HG03354 (cell line): ENCODE results near the gene ANK3.
A peak's percentile ranks its signal among the peaks of the same experiment; 100 is the strongest.

Source experiments
- ATAC-seq: cut with Tn5 transposase; IDR thresholded peaks from one replicate; pipeline ENCODE4 v1.9.1; 2021; ENCODE audit warnings: mild to moderate bottlenecking; ENCODE audit not compliant: unreplicated experiment, poor library complexity, severe bottlenecking

ANK3 gene

DNA sequence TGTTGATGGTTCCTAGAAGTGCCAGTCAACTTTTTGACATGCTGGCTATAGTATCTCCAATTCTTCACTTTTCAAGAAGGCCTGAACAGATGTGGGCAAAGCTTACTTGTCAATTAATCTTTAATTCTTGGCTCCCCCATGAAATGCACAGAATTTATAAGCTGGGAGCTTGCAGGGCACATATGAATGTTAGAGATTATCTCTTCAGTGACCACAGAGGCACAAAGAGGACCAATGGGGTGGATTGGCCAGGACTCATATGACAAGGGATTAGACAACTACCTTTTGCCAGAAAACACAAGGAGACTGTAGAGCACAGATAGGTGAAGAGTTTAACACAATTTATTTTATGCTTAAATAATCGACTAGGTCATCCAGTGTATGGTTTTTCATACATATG lies 361.6 kb downstream of the ANK3 start:
- ATAC-seq = no peak

GRCh38 chr10:60025279-60025678 lies 364.4 kb downstream of the ANK3 start:
- no peak for ATAC-seq

- no peak for ATAC-seq
Observed at GRCh38 chr10:60024506-60024905, 365.2 kb downstream of the ANK3 start.

DNA sequence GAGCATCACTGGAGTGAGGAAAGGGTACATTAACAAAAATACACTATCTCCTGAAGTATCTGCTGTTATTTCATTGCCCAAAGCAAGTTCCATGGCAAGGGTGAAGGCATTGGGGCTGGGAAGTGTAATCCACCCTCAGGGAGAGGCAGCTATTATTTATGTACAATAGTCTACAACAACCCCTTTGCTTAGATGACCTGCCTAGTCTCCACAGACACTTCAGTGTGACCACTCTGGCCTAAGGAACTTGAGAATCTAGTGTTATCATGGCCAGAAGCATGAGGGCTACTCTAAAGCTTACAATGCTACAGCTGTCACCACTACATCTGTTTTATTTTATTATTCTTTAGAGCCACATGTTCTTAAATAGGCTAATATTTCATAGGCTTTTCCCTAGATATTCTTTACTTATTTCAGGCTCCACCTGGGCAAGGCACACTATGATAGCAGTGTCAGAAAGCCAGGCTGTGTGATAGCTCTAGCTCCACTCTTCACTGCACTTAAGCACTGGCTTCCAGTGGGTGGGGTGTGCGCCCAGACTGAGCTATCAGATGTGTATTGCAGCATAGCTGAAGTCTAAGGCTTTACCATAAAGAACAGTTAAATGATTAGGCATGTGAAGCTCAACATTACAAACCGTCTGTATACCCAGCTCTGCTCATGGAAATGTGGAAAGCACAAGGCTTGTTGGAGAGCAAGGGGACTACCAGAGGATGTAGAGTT lies 366.4 kb downstream of the ANK3 start:
- no peak for ATAC-seq

GRCh38 chr10:60021361-60021760 lies 368.3 kb downstream of the ANK3 start:
- ATAC-seq = no peak

DNA sequence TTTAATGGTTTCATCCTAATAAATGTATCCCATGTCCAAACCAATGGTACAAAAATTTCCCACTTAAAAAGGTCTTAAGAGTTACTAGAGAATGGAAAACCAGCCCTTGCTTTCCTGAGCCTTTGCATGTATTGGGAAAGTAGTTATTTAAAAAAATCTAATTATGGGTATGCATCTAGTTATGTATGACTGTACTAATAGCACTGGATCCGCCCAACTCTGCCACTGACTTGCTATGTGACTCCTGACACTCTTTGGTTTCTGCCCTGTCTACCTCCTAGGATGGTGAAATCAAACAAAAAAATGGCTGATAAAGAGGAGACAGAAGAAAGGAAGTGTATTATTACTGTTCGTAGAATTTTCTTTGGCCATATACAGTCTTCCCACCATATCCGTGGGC lies 372.9 kb downstream of the ANK3 start:
- ATAC-seq = no peak

GRCh38 chr10:60009710-60010383 lies 379.8 kb downstream of the ANK3 start:
- ATAC-seq = no peak

DNA sequence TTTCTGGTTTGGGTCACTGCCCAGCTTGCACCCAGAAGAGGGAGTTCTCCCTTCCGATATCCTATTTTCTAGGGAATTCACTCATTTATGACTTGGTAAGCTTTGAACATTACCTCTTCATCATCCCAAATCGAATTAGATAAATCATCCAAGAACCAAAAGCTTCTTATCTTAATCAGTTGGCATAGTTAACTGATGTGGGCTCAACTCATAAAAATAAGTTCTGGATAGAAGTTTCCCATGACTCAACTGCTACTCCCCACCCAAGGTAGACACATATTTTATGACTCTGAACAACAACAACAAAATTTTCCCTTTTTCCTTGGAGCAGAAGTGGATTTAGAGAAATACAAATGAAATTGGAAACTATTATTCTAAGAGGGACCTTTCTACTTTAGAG lies 380.4 kb downstream of the ANK3 start:
- no peak for ATAC-seq

DNA sequence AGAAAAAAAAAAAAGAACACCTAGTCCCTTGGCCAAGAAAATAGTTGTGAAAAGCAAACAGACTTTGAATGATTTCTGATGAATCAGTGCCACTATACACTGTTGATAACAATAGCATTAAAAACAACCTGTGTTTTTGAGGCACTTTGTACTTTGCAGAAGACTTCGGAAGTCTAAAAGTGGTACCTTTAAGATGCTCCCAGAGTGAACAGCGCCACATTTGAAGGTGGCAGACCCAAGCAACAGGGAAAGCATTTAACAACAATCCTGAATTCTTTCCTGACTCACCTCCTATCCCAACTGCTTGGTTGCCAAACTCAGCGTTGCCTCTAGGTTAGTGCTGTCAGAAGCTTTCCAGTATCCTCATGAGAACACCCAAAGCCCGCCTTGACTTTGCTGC lies 380.9 kb downstream of the ANK3 start:
- ATAC-seq = no peak

DNA sequence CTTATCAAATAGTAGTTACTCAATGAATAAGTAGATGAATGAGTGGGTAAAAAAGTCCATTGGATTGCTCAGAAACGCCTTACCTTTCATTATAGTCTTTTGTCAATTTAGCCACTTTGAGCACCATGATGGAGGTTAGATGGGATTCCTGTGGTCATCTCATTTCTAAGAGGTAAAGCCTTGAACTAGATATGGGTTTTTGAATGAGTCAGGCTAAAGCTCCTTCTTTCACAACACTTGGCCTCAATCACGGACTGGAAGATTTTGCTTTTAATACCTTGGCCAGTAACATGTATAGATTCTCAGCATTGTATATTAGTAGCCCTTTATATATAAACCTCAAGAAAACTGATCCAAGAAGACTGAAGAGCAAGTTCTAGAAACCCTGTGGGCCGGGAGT lies 383.6 kb downstream of the ANK3 start:
- ATAC-seq = no peak

- no peak for ATAC-seq
Observed at GRCh38 chr10:60003651-60004523, 385.8 kb downstream of the ANK3 start.

GRCh38 chr10:60000747-60001146 lies 388.9 kb downstream of the ANK3 start:
- no peak for ATAC-seq

DNA sequence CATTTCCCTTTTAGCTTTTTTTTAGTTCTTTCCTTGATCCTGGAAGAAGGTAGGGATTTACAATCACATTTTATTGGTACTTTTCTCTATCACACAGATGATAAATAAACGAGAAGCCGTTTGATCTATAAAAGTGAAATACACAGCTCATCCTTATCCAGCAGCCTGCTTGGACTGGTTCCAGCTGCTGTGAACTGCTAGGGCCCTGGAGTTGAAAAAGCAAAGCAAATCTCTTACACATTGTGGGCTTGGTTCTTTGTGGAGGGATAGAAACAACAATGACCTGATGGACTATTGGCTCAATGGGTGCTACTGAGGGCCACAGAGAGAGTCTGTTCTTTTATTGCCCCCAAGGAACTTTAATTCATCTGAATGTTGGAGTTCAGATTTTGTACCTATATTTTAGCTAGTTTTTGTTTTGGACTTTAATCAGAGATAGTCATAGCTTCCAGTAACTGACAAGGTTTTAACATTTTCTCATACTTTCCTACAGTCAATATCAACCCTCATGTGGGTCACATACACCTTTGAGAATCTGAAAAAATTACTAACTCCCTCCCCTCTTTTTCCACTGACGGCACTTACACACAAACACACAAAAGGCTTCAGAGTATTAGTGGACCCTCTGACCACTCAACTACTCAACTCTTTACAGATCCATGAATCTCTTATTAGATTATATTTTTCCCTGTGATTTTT lies 391.7 kb downstream of the ANK3 start:
- ATAC-seq = no peak

- ATAC-seq = no peak
Observed at GRCh38 chr10:59995862-59996261, 393.8 kb downstream of the ANK3 start.

- no peak for ATAC-seq
Observed at GRCh38 chr10:59993931-59994330, 395.7 kb downstream of the ANK3 start.

- ATAC-seq = peak; percentile 66
Observed at GRCh38 chr10:59991661-59992060, 398.0 kb downstream of the ANK3 start.

DNA sequence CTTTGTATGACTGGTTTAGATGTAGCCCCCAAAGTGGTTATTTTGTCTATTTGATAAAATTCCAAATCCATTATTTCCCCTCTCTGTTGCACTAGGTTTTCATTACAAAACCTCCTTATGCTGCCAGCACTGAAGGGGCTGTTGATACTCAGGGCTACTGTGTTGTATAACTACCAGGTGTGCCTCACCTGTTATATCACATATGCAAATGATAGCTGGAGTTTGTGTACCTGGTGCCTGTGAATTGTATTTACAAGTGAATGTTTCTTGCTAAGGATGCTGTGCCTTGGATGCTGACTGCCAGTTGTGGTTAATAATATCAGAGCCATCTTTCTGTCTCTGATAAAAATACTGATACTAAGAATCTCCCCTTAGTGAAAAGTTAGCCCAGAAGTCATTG lies 398.6 kb downstream of the ANK3 start:
- no peak for ATAC-seq

DNA sequence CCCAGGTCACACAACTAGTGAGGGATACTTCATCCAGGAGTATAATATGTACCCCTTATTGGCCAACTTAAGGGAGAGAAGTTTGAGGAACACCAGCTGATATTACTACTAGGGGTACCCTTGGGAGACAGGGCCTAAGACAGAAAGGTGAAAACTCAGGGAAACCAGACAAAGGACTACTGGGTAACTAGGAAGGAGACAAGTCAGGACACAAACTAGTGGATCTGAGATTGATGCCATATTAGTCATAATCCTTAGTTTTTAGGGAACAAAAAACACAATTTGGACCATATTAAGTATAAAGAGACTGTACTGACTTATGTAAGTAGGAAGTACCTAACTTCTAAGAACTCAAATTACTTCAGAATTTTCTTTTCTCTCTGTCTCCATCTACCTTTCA lies 404.0 kb downstream of the ANK3 start:
- ATAC-seq = no peak

GRCh38 chr10:59984415-59984814 lies 405.3 kb downstream of the ANK3 start:
- ATAC-seq = no peak

DNA sequence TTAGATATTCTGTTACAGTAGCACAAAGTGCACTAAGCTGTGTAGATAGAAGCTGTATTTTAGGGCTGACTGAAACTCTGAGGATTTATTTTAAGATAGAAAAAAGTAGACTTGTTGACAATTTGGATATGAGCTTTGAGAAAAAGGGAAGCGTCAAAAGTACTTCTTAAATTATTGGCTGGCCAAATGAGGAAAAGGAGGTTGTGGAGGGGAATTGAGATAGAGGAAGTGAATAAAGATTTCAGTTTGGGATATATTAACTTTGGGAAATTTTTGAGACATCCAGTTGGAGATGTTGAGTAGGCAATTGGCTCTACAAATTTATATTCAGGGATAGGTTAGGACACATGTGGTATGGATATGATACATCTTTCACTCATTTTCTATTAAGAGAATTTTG lies 409.3 kb downstream of the ANK3 start:
- no peak for ATAC-seq
